Suprapubic skin (tissue), 3 donors: ENCODE results near the gene WAC.

ENCODE experiments used
- CTCF ChIP-seq, 2 donors: fragments of 200-600 bp in 1 of 2; fragments of 450-650 bp in 1 of 2; sonication (generic) in 1 of 2; IDR thresholded peaks; one replicate each; pipeline ENCODE4 v1.5.1; 2016 to 2019; ENCODE audit warnings: antibody characterized with exemption in 2 of 2, mild to moderate bottlenecking in 1 of 2, moderate library complexity in 1 of 2
- POLR2AphosphoS5 ChIP-seq, 3 donors: sonication (generic); formaldehyde crosslinking; IDR thresholded peaks; one replicate each; pipeline ENCODE4 v1.6.1; 2017; ENCODE audit warnings: antibody characterized with exemption in 3 of 3

DNA sequence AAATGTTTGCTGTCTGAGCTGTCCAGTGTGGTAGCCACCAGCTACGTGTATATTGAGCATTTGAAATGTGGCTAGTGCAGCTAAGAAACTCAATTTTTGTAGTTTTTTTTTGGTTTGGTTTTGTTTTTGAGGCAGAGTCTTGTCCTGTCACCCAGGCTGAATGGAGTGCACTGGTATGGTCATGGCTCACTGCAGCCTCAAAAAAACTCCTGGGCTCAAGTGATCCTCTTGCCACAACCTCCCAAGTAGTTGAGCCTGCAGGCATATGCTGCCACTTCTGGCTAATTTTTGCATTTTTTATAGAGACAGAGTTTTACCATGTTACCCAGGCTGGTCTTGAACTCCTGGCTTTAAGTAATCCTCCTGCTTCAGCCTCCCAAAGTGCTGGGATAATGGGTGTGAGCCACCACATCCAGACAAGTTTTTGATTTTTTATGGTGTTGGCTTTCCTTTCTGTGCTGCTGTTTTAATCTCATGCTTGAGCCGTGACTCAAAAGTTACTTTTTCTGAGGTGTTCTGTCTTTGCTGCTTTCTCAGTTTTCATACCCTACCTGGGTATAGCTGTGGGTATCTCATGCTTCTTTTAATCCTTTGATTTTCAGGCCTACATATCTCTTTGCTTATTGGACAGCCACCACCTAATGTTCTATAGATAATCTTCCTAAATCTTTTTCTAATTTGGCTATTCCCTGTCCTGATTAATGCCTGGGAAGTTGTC lies 16.0 kb downstream of the WAC start:
- TF ChIP-seq CTCF (IDR thresholded peaks at IDR 0.05) (no peak), POLR2AphosphoS5 (IDR thresholded peaks at IDR 0.05) (no peak)
